Cardiac fibroblast (primary cell): ENCODE results near the gene OR2C3.
"Not testable (repeated sequence)": the region's sequence is repeated elsewhere in the genome, so short reads cannot be mapped to it uniquely, and the experiment has no call there.

Source experiments
- DNase-seq, 2 donors: peaks; one replicate each; pipeline versions ENCODE4 v3.0.0 to v3.0.0-alpha.2; 2010; ENCODE audit warnings: low read depth in 2 of 2
- H3K4me3 ChIP-seq, 2 donors: replicated peaks in 1 of 2; 1 replicate in 1 of 2; 2 replicates in 1 of 2; pipeline ENCODE4 v1.5.1; 2011; ENCODE audit warnings: low read depth in 2 of 2, low read length in 2 of 2, mild to moderate bottlenecking in 2 of 2, moderate library complexity in 1 of 2
- CTCF ChIP-seq: IDR thresholded peaks from one replicate; pipeline ENCODE4 v1.5.1; 2011; ENCODE audit warnings: low read depth, mild to moderate bottlenecking, low read length, inconsistent platforms

OR2C3 gene

GRCh38 chr1:247528812-247529474 lies 7.3 kb downstream of the OR2C3 start:
- TF ChIP-seq CTCF = no peak
- no peak overlapping the region for H3K4me3 ChIP-seq
- DNase-seq = no peak

- H3K4me3 ChIP-seq, DNase-seq: not testable (repeated sequence)
Observed at GRCh38 chr1:247521886-247522285, 14.4 kb downstream of the OR2C3 start.

GRCh38 chr1:247518613-247518891 lies 17.7 kb downstream of the OR2C3 start:
- no peak for DNase-seq
- TF ChIP-seq CTCF = no peak
- no peak overlapping the region for H3K4me3 ChIP-seq

- no peak overlapping the region for H3K4me3 ChIP-seq
- no peak for TF ChIP-seq CTCF
Observed at GRCh38 chr1:247517795-247518612, 18.2 kb downstream of the OR2C3 start.

GRCh38 chr1:247506831-247507230 lies 29.4 kb downstream of the OR2C3 start:
- no peak overlapping the region for H3K4me3 ChIP-seq
- DNase-seq = no peak
- TF ChIP-seq CTCF = no peak

More at GRCh38 chr1:247517795-247518612, 18.2 kb downstream of the OR2C3 start:
- DNase-seq = no peak

GRCh38 chr1:247500865-247501264 lies 35.4 kb downstream of the OR2C3 start:
- H3K4me3 ChIP-seq = no peak overlapping the region
- TF ChIP-seq CTCF = no peak
- DNase-seq = no peak

- no peak for DNase-seq
- TF ChIP-seq CTCF = no peak
- no peak overlapping the region for H3K4me3 ChIP-seq
Observed at GRCh38 chr1:247496581-247497285, 39.5 kb downstream of the OR2C3 start.
